DOHH2 (cell line): ENCODE data around the gene CNTN2.

Experiments
- CTCF ChIP-seq: fragments of 200-600 bp; sonication (generic); IDR thresholded peaks from one replicate; pipeline ENCODE4 v1.5.1; 2014; ENCODE audit warnings: antibody characterized with exemption, mild to moderate bottlenecking, low read depth, low read length; ENCODE audit not compliant: poor library complexity, severe bottlenecking
- EZH2phosphoT487 ChIP-seq: fragments of 200-600 bp; sonication (generic); IDR thresholded peaks from 2 replicates; pipeline ENCODE4 v1.6.1; 2017; ENCODE audit warnings: borderline replicate concordance, mild to moderate bottlenecking, antibody characterized with exemption, low read length, moderate library complexity, mixed read lengths

- TF ChIP-seq CTCF (no peak), EZH2phosphoT487 (no peak)
Measured at GRCh38 chr1:205108464-205108863, 65.5 kb downstream of the CNTN2 start.
